HFFc6 (cell line): Measurements from ENCODE around the gene OGFOD1. TPM values are rescaled to one million over a fixed set of nuclear protein-coding genes. Genes with fewer than 3 reads are reported as not detected.

Experiments
- DNase-seq: peaks from one replicate; pipeline ENCODE4 v3.0.0-alpha.2; 2018
- H3K27ac Mint-ChIP-seq: 2 replicates; pipeline ENCODE4 v1.8.0; 2020; ENCODE audit warnings: mild to moderate bottlenecking, mixed read lengths
- H3K27me3 Mint-ChIP-seq: 2 replicates; pipeline ENCODE4 v1.8.0; 2021; ENCODE audit warnings: mild to moderate bottlenecking, moderate library complexity, mixed read lengths; ENCODE audit not compliant: insufficient read depth
- H3K36me3 Mint-ChIP-seq: 2 replicates; pipeline ENCODE4 v1.8.0; 2021; ENCODE audit warnings: low read depth, mixed read lengths
- H3K4me1 Mint-ChIP-seq: 2 replicates; pipeline ENCODE4 v1.8.0; 2020; ENCODE audit warnings: low read depth, mixed read lengths
- H3K4me3 Mint-ChIP-seq: 2 replicates; pipeline ENCODE4 v1.8.0; 2020; ENCODE audit warnings: mild to moderate bottlenecking, moderate library complexity, mixed read lengths
- H3K9me3 Mint-ChIP-seq: 2 replicates; pipeline ENCODE4 v1.8.0; 2020; ENCODE audit warnings: mild to moderate bottlenecking, mixed read lengths
- total RNA-seq, 6 experiments: library from RNA; stranded (reverse); fragmentation: NEBNext Ultra II Directional; extraction: Animal tissue kit (Norgen Biotek cat#: 25700); gene quantifications; 2 replicates in 1 of 6; 3 replicates in 5 of 6; pipeline ENCODE4 v1.2.3, GENCODE V29; 2021
- TF ChIP-seq, protein P1 (sequence below): fragments of 200-600 bp; sonication (generic); IDR thresholded peaks from 2 replicates; pipeline ENCODE4 v1.5.0; 2021; ENCODE audit warnings: antibody characterized with exemption, mild to moderate bottlenecking

OGFOD1 gene
- total RNA-seq, 6 experiments from 2014 or later, result 62.8 to 77.0 (median 74.3) TPM

DNA sequence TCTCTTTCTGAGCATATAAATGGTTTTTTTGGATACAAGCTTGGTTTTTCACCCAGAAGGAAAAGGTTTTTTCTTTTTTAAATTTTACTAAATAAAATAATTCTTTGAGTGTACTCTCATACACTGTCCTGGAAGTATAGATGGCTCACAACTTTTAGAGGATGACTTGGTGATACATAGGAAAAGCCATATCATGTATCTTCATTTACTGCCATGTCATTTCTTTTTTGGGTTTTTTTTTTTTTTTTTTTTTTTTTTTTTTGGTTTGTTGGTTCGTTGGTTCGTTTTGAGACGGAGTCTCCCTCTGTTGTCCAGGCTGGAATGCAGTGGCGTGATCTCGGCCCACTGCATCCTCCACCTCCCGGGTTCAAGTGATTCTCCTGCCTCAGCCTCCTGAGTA is 11.8 kb downstream of the OGFOD1 start:
- Mint-ChIP-seq H3K4me3 (no peak overlapping the region), H3K27me3 (no peaks in the 10 kb centered on the region), H3K4me1 (no peaks in the 10 kb centered on the region), H3K9me3 (no peaks in the 10 kb centered on the region), H3K27ac (no peak overlapping the region), H3K36me3 (peaks cover 44% of the 10 kb centered on the region)
- TF ChIP-seq, protein P1, sequence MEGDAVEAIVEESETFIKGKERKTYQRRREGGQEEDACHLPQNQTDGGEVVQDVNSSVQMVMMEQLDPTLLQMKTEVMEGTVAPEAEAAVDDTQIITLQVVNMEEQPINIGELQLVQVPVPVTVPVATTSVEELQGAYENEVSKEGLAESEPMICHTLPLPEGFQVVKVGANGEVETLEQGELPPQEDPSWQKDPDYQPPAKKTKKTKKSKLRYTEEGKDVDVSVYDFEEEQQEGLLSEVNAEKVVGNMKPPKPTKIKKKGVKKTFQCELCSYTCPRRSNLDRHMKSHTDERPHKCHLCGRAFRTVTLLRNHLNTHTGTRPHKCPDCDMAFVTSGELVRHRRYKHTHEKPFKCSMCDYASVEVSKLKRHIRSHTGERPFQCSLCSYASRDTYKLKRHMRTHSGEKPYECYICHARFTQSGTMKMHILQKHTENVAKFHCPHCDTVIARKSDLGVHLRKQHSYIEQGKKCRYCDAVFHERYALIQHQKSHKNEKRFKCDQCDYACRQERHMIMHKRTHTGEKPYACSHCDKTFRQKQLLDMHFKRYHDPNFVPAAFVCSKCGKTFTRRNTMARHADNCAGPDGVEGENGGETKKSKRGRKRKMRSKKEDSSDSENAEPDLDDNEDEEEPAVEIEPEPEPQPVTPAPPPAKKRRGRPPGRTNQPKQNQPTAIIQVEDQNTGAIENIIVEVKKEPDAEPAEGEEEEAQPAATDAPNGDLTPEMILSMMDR, result no peak
- no peak for DNase-seq

DNA sequence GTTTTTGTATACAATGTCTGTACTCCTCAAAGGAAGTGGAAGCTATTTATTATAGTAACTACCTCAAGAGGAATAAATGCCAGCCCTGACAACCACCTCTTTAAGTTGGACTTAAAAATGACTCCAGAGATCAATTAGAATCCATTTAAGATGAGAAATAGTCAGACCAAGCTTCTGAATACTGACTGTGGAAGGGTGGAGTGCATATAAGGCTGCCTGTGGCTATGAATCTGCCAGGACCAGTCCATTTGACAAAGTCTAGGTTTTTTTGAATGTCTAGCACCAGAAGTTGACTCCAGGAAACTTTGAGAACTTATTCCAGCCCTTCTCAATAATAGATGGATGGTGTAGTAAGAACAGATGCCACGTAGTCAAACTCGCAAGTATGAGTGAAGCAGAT is 15.0 kb downstream of the OGFOD1 start:
- TF ChIP-seq, protein P1, result no peak
- no peak overlapping the region for H3K4me3 Mint-ChIP-seq
- H3K27me3 Mint-ChIP-seq, result no peaks in the 10 kb centered on the region
- no peaks in the 10 kb centered on the region for H3K4me1 Mint-ChIP-seq
- no peaks in the 10 kb centered on the region for H3K9me3 Mint-ChIP-seq
- peaks cover 49% of the 10 kb centered on the region for H3K36me3 Mint-ChIP-seq
- no peak overlapping the region for H3K27ac Mint-ChIP-seq
- DNase-seq, result no peak

DNA sequence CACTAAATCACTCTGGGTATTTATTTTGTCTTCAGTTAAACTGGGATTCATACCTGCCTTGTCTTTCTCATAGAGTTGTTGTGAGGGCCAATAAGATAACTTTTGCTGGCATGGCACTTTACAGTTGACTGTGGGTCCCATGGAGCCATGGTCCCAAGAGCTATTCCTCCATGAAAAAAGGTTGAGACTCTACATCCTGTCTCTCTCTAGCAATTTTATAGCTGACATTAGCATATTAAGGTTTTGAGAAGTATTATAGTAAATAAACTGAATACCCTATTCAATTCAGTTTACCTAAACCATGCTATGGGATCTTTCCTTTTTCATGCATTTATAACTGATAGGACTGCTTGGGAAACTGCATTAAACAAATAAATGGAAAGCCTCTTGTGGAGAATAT is 17.4 kb downstream of the OGFOD1 start:
- H3K27ac Mint-ChIP-seq, result no peak overlapping the region
- DNase-seq, result no peak
- no peaks in the 10 kb centered on the region for H3K9me3 Mint-ChIP-seq
- no peaks in the 10 kb centered on the region for H3K27me3 Mint-ChIP-seq
- H3K4me3 Mint-ChIP-seq, result no peak overlapping the region
- H3K36me3 Mint-ChIP-seq, result peaks cover 36% of the 10 kb centered on the region
- no peaks in the 10 kb centered on the region for H3K4me1 Mint-ChIP-seq
- TF ChIP-seq, protein P1, result no peak

DNA sequence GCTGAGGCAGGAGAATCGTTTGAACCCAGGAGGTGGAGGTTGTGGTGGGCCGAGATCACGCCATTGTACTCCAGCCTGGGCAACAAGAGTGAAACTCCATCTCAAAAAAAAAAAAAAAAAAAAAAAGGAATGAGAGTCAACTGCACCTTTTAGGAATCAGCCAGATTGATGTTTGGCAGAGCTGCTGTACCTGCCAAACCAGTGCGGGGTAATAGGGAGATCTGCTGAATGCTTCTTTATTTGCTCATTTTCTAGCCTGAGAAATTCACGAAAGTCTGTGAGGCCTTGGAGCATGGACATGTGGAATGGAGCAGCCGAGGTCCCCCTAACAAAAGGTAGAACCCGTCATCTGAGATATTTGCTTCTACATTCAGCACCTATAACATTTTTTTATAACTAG is 18.4 kb downstream of the OGFOD1 start:
- TF ChIP-seq, protein P1, result no peak
- no peak overlapping the region for H3K4me3 Mint-ChIP-seq
- no peaks in the 10 kb centered on the region for H3K9me3 Mint-ChIP-seq
- H3K36me3 Mint-ChIP-seq, result peaks cover 27% of the 10 kb centered on the region
- H3K27me3 Mint-ChIP-seq, result no peaks in the 10 kb centered on the region
- no peaks in the 10 kb centered on the region for H3K4me1 Mint-ChIP-seq
- no peak for DNase-seq
- no peak overlapping the region for H3K27ac Mint-ChIP-seq

DNA sequence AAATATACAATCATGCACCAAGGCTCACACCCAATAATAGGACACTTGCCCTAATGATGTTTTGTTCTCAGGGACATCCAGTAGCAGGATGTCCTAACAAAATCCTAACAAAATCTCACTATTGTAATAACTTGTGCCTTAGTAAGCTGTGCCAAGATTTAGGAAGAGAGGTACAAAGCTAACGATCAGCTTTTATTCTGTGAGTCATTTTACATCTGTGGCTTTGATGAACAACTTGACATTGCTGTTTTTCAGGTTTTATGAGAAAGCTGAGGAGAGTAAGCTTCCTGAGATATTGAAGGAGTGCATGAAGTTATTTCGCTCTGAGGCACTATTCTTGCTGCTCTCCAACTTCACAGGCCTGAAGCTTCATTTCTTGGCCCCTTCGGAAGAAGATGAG is 18.9 kb downstream of the OGFOD1 start:
- Mint-ChIP-seq H3K27ac (no peak overlapping the region), H3K4me1 (no peaks in the 10 kb centered on the region)
- TF ChIP-seq, protein P1, result no peak

DNA sequence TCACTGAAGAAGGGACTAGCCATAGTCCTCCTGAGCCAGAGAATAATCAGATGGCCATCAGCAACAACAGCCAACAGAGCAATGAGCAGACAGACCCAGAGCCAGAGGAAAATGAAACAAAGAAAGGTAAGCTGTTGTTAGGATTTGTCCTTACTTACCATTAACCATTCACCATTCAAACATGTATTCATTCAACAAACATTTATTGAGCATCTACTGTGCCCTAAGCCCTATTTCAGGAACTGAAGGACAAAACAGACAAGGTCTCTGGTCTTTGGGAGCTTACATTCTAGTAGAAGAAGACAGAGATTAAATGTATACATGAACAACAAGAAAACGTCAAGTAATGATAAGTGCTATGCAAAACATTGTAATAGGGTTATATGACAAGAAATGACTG is 19.3 kb downstream of the OGFOD1 start:
- Mint-ChIP-seq H3K27ac (no peak overlapping the region), H3K4me3 (no peak overlapping the region), H3K9me3 (no peaks in the 10 kb centered on the region), H3K36me3 (peaks cover 34% of the 10 kb centered on the region), H3K27me3 (no peaks in the 10 kb centered on the region), H3K4me1 (no peaks in the 10 kb centered on the region)
- DNase-seq, result no peak
- TF ChIP-seq, protein P1, result no peak

More for the DNA sequence above, 18.9 kb downstream of the OGFOD1 start:
- no peaks in the 10 kb centered on the region for H3K27me3 Mint-ChIP-seq
- no peak overlapping the region for H3K4me3 Mint-ChIP-seq
- no peak for DNase-seq
- H3K36me3 Mint-ChIP-seq, result peaks cover 29% of the 10 kb centered on the region
- H3K9me3 Mint-ChIP-seq, result no peaks in the 10 kb centered on the region
